Kidney (tissue), 22 donors: Measurements from ENCODE around the gene GJA4. TPM values are rescaled to one million over a fixed set of nuclear protein-coding genes. Genes with fewer than 3 reads are reported as not detected.
A peak's percentile ranks its signal among the peaks of the same experiment; 100 is the strongest.

Experiments used
- DNase-seq, 5 donors: peaks; one replicate each; pipeline ENCODE4 v3.0.0-alpha.2; 2013 to 2020
- FAIRE-seq: peaks from 2 replicates; lab custom pipeline; 2012; peaks lifted over from hg19 to GRCh38; lab: Jason Lieb, UNC
- H3K27ac ChIP-seq, 2 donors: one replicate each; pipeline ENCODE4 v1.7.0; 2013; ENCODE audit warnings: low read depth in 2 of 2, low read length in 2 of 2, inconsistent platforms in 1 of 2
- H3K27me3 ChIP-seq: one replicate; pipeline ENCODE4 v1.7.1; 2013; ENCODE audit warnings: low read length, inconsistent platforms; ENCODE audit not compliant: control insufficient read depth, insufficient read depth
- H3K36me3 ChIP-seq, 3 donors: one replicate each; pipeline versions ENCODE4 v1.7.0 to v1.7.1; 2013; ENCODE audit warnings: low read length in 3 of 3, control low read depth in 1 of 3, inconsistent platforms in 1 of 3; ENCODE audit not compliant: insufficient read depth in 3 of 3, control insufficient read depth in 2 of 3
- H3K4me1 ChIP-seq, 3 donors: one replicate each; pipeline versions ENCODE4 v1.7.0 to v1.7.1; 2013; ENCODE audit warnings: low read length in 3 of 3, inconsistent platforms in 1 of 3, low read depth in 1 of 3; ENCODE audit not compliant: control insufficient read depth in 2 of 3, insufficient read depth in 2 of 3
- H3K4me3 ChIP-seq, 3 donors: one replicate each; pipeline versions ENCODE4 v1.7.0 to v1.8.1; 2013; ENCODE audit warnings: low read length in 3 of 3, control low read depth in 1 of 3, inconsistent platforms in 1 of 3
- H3K9ac ChIP-seq, 3 donors: one replicate each; pipeline versions ENCODE4 v1.7.0 to v1.7.1; 2013; ENCODE audit warnings: low read length in 3 of 3, control low read depth in 1 of 3, inconsistent platforms in 1 of 3
- H3K9me3 ChIP-seq, 3 donors: one replicate each; pipeline versions ENCODE4 v1.7.0 to v1.7.1; 2013; ENCODE audit warnings: low read length in 3 of 3, control low read depth in 1 of 3, inconsistent platforms in 1 of 3; ENCODE audit not compliant: control insufficient read depth in 2 of 3, insufficient read depth in 1 of 3
- intact Hi-C: fragments of 100-400 bp; cut with DNase I; formaldehyde crosslinking; loops from one replicate; pipeline ENCODE4 v1.11.1; 2022
- long read RNA-seq, 10 donors: library from polyadenylated mRNA in 1 of 10; unstranded in 1 of 10; transcript quantifications; one replicate each; pipeline ENCODE4 v2.0.0 and lab custom pipeline, GENCODE V29; 2021 to 2026
- polyA plus RNA-seq: library from polyadenylated mRNA; stranded (reverse); fragments of 350-450 nt; fragmentation: Illumina TruSeq; extraction: RNeasy Lipid Tissue Mini Kit (QIAGEN cat#74804); gene quantifications from one replicate; pipeline ENCODE4 v1.2.3, GENCODE V29; 2014; ENCODE audit warnings: low read depth, low replicate concordance; ENCODE audit not compliant: insufficient read depth
- total RNA-seq: library from RNA; stranded (reverse); fragmentation: NEBNext Ultra II Directional; extraction: Animal tissue kit (Norgen Biotek cat#: 25700); gene quantifications from one replicate; pipeline ENCODE4 v1.2.1, GENCODE V29; 2021
- TF ChIP-seq, protein P1 (sequence below): IDR thresholded peaks from 3 replicates; pipeline ENCODE4 v1.5.1; 2012; ENCODE audit warnings: mild to moderate bottlenecking, moderate library complexity, borderline replicate concordance; ENCODE audit not compliant: insufficient read depth; ENCODE audit errors: extremely low read depth
- donor health status: control.
- donor health status: control.
- donor health status: control.
- donor health status: control.
- donor health status: control.
- donor health status: DM: yes; HTN: yes; CAD: no.
- donor health status: Normal renal cell carcinoma (clear cell type).

Gene GJA4
- total RNA-seq: 15.6 TPM
- polyA plus RNA-seq: 31.9 TPM
- long read RNA-seq, donor 1, partial matches to known transcripts: 0 of 3 reads
- long read RNA-seq, donor 1, other reads (novel, unspliced or antisense): 0 of 3 reads
- long read RNA-seq, donor 2, partial matches to known transcripts: 0 of 3 reads
- long read RNA-seq, donor 2, other reads (novel, unspliced or antisense): 0 of 3 reads
- long read RNA-seq, donor 3, partial matches to known transcripts: 0 of 3 reads
- long read RNA-seq, donor 3, other reads (novel, unspliced or antisense): 0 of 3 reads
- long read RNA-seq, donor 4, partial matches to known transcripts: 8 of 11 reads
- long read RNA-seq, donor 4, other reads (novel, unspliced or antisense): 0 of 11 reads
- long read RNA-seq, donor 5: 0 reads
- long read RNA-seq, donor 6, partial matches to known transcripts: 0 of 3 reads
- long read RNA-seq, donor 6, other reads (novel, unspliced or antisense): 0 of 3 reads
- long read RNA-seq, donor 7, partial matches to known transcripts: 2 of 7 reads
- long read RNA-seq, donor 7, other reads (novel, unspliced or antisense): 0 of 7 reads
- long read RNA-seq, donor 8, transcript GJA4-201 (2 exons, 1,622 nt): major isoform, 7 of 8 reads
- long read RNA-seq, donor 8, partial matches to known transcripts: 0 of 8 reads
- long read RNA-seq, donor 8, other reads (novel, unspliced or antisense): 0 of 8 reads
- long read RNA-seq, donor 9, partial matches to known transcripts: 0 of 2 reads
- long read RNA-seq, donor 9, other reads (novel, unspliced or antisense): 0 of 2 reads
- long read RNA-seq, donor 10, partial matches to known transcripts: 6 of 10 reads
- long read RNA-seq, donor 10, other reads (novel, unspliced or antisense): 0 of 10 reads

DNA sequence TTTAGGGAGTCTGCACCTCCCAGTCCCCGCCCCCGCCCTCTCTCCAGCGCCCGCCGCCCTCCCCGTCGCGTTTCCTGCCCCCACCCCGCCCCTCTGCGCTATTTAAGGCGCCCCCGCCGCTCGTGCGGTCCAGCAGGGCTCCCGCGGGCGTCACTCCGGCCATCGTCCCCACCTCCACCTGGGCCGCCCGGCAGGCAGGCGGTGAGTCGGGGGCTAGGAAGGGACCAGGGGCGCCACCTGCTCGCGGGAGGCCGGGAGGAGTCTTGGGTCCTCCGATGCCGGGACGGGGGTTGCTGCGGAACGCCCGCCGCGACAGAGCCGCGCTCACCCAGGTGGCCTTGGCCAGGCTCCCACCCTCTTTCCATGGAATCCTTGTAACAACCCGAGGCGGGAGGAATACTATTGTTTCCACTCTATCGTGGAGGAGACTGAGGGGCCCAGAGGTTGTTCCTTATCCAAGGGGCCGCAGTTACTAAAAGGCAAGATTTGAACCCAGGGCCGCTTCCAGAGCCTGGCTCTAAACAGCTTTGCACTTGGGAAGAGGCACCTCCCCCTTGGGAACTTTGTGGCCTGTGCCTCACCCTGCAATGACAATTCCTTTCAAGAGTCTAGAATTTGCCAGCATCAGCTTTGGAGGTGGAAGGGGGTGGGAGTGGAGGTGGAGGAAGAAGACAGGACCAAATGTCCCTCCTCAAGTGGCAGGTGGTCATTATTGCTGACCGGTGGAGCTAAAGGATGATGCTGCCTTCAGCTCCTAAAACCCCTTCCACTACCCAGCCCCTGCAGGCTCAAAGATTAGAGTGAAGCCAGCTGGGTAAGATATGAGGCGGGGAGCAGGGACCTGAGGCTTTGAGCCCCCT, at the start of gene GJA4:
Gene GJA4, plus strand, starts transcription at position 132 of the 860 bp plus-strand sequence. CDS start 1,215 bp downstream, outside the sequence.
- DNase-seq (peak in 1 of 5 donors; percentile 66), FAIRE-seq (no peak)
- TF ChIP-seq, protein P1, sequence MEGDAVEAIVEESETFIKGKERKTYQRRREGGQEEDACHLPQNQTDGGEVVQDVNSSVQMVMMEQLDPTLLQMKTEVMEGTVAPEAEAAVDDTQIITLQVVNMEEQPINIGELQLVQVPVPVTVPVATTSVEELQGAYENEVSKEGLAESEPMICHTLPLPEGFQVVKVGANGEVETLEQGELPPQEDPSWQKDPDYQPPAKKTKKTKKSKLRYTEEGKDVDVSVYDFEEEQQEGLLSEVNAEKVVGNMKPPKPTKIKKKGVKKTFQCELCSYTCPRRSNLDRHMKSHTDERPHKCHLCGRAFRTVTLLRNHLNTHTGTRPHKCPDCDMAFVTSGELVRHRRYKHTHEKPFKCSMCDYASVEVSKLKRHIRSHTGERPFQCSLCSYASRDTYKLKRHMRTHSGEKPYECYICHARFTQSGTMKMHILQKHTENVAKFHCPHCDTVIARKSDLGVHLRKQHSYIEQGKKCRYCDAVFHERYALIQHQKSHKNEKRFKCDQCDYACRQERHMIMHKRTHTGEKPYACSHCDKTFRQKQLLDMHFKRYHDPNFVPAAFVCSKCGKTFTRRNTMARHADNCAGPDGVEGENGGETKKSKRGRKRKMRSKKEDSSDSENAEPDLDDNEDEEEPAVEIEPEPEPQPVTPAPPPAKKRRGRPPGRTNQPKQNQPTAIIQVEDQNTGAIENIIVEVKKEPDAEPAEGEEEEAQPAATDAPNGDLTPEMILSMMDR: no peak
- H3K4me3 ChIP-seq: peak within 1 kb of the TSS in 2 of 3 donors; percentile 49 to 57
- H3K9me3 ChIP-seq: no peaks in the 10 kb centered on the region
- peak within 1 kb of the TSS; percentile 70 to 87 for H3K27ac ChIP-seq
- peaks cover 0 to 14% (median 0%) of the 10 kb centered on the region in 3 donors for H3K4me1 ChIP-seq
- no peaks in the 10 kb centered on the region for H3K36me3 ChIP-seq
- intact Hi-C loops: loop anchor here (10.0 kb wide), 1 partner anchor 52 kb away; no protein-coding TSS in a partner anchor
- H3K9ac ChIP-seq: peak within 1 kb of the TSS in 1 of 3 donors; percentile 65
- H3K27me3 ChIP-seq: no peaks in the 10 kb centered on the region

DNA sequence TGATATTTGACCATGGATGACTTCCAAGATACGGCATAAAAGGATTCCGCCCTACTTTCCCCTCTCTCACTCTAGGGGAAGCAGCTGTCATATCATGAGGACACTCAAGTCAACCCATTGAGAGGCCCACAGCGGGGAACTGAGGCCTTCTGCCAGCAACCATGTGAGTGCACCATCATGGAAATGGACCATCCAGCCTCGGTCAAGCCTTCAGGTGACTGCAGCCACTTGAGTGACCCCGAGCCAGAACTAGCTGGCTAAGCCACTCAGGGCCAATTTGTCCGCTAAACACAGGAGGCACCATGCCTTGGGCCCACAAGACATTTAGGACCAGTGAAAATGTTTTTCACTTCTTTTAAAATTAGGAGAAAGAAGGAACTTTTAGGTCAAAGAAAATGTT, 49.0 kb upstream of the GJA4 start:
- intact Hi-C loops: no loop called here
- Histone ChIP-seq H3K9ac (no peak overlapping the region), H3K9me3 (no peaks in the 10 kb centered on the region), H3K36me3 (no peaks in the 10 kb centered on the region), H3K4me1 (peaks cover 0 to 3% (median 0%) of the 10 kb centered on the region in 3 donors), H3K27ac (no peak overlapping the region), H3K27me3 (no peaks in the 10 kb centered on the region), H3K4me3 (no peak overlapping the region)
- DNase-seq (no peak), FAIRE-seq (no peak)
- TF ChIP-seq, protein P1: no peak

- TF ChIP-seq, protein P1: no peak
- intact Hi-C loops: no loop called here
- Histone ChIP-seq H3K9me3 (no peaks in the 10 kb centered on the region), H3K9ac (no peak overlapping the region), H3K36me3 (no peaks in the 10 kb centered on the region), H3K4me3 (no peak overlapping the region), H3K4me1 (peaks cover 0 to 3% (median 0%) of the 10 kb centered on the region in 3 donors), H3K27ac (no peak overlapping the region), H3K27me3 (no peaks in the 10 kb centered on the region)
- no peak for DNase-seq
- FAIRE-seq: no peak
Observed at GRCh38 chr1:34744851-34745250, 47.9 kb upstream of the GJA4 start.
